WTC11 (cell line): ENCODE data around the gene IBSP. TPM values are rescaled to one million over a fixed set of nuclear protein-coding genes. Genes with fewer than 3 reads are reported as not detected.

Source experiments
- ATAC-seq: fragments of 200-7000 bp; cut with Tn5 transposase; 2 replicates; pipeline ENCODE4 v1.10.0; 2021; ENCODE audit warnings: mild to moderate bottlenecking, moderate library complexity
- CTCF ChIA-PET: fragments of 300-600 bp; sonication (Branson Sonifier 250); formaldehyde crosslinking; loops from one replicate; lab custom pipeline; 2021; ENCODE audit warnings: antibody characterized with exemption; lab: Charles Lee
- POLR2A ChIA-PET: fragments of 350-600 bp; sonication (Branson Sonifier 250); formaldehyde crosslinking; loops from one replicate; lab custom pipeline; 2021; ENCODE audit warnings: antibody characterized with exemption; lab: Charles Lee
- DNase-seq: peaks from one replicate; pipeline ENCODE4 v3.0.0; 2021; ENCODE audit warnings: low spot score
- H3K27ac Mint-ChIP-seq: 2 replicates; pipeline ENCODE4 v1.8.0; 2021; ENCODE audit warnings: mixed read lengths
- H3K27me3 Mint-ChIP-seq: 2 replicates; pipeline ENCODE4 v1.8.0; 2021; ENCODE audit warnings: low read depth, mild to moderate bottlenecking, moderate library complexity, mixed read lengths
- H3K36me3 Mint-ChIP-seq: 2 replicates; pipeline ENCODE4 v1.8.0; 2021; ENCODE audit warnings: mixed read lengths
- H3K4me1 Mint-ChIP-seq: 2 replicates; pipeline ENCODE4 v1.8.0; 2022; ENCODE audit warnings: mixed read lengths
- H3K4me3 Mint-ChIP-seq: 2 replicates; pipeline ENCODE4 v1.8.0; 2021; ENCODE audit warnings: mild to moderate bottlenecking, moderate library complexity, mixed read lengths
- H3K9me3 Mint-ChIP-seq: 2 replicates; pipeline ENCODE4 v1.8.0; 2021; ENCODE audit warnings: mixed read lengths
- AFF4 ChIP-seq: sonication (generic); formaldehyde crosslinking; IDR thresholded peaks from 2 replicates; pipeline ENCODE4 v1.8.1; 2023; ENCODE audit warnings: mild to moderate bottlenecking, missing genetic modification reagents, borderline replicate concordance
- ARID4B ChIP-seq: sonication (generic); formaldehyde crosslinking; IDR thresholded peaks from 2 replicates; pipeline ENCODE4 v1.8.0; 2023; ENCODE audit warnings: missing genetic modification reagents, mild to moderate bottlenecking, borderline replicate concordance
- ELF4 ChIP-seq: sonication (generic); formaldehyde crosslinking; IDR thresholded peaks from 2 replicates; pipeline ENCODE4 v1.8.1; 2022; ENCODE audit warnings: low read depth, mild to moderate bottlenecking, moderate library complexity, missing genetic modification reagents
- GRHL2 ChIP-seq: fragments of 250-450 bp; sonication (Bioruptor Pico); IDR thresholded peaks from 2 replicates; pipeline ENCODE4 v1.8.0; 2022; ENCODE audit warnings: mild to moderate bottlenecking, moderate library complexity; ENCODE audit not compliant: insufficient replicate concordance, severe bottlenecking
- NR1H2 ChIP-seq: sonication (generic); formaldehyde crosslinking; IDR thresholded peaks from 2 replicates; pipeline ENCODE4 v1.9.0; 2021; ENCODE audit warnings: mild to moderate bottlenecking, moderate library complexity, missing genetic modification reagents
- NR3C1 ChIP-seq: sonication (generic); formaldehyde crosslinking; conservative IDR thresholded peaks from 2 replicates; pipeline ENCODE4 v1.8.1; 2023; ENCODE audit warnings: low read depth, mild to moderate bottlenecking, missing genetic modification reagents
- OVOL2 ChIP-seq: fragments of 250-450 bp; sonication (Bioruptor Pico); IDR thresholded peaks from 2 replicates; pipeline ENCODE4 v1.9.0; 2021; ENCODE audit warnings: mild to moderate bottlenecking, borderline replicate concordance
- SOX15 ChIP-seq: fragments of 250-450 bp; sonication (Bioruptor Pico); IDR thresholded peaks from 2 replicates; pipeline ENCODE4 v1.9.0; 2021; ENCODE audit warnings: mild to moderate bottlenecking
- TCF7 ChIP-seq: sonication (generic); formaldehyde crosslinking; IDR thresholded peaks from 2 replicates; pipeline ENCODE4 v1.8.0; 2022; ENCODE audit warnings: mild to moderate bottlenecking, low read depth, missing genetic modification reagents, moderate library complexity
- ZNF138 ChIP-seq: sonication (generic); formaldehyde crosslinking; conservative IDR thresholded peaks from 2 replicates; pipeline ENCODE4 v1.8.1; 2022; ENCODE audit warnings: mild to moderate bottlenecking, moderate library complexity, missing genetic modification reagents
- ZNF263 ChIP-seq: sonication (generic); formaldehyde crosslinking; IDR thresholded peaks from 2 replicates; pipeline ENCODE4 v1.8.1; 2022; ENCODE audit warnings: low read depth, mild to moderate bottlenecking, moderate library complexity, missing genetic modification reagents
- ZNF512 ChIP-seq: sonication (generic); formaldehyde crosslinking; IDR thresholded peaks from 2 replicates; pipeline ENCODE4 v1.8.1; 2022; ENCODE audit warnings: missing genetic modification reagents, borderline replicate concordance
- ZSCAN18 ChIP-seq: fragments of 250-450 bp; sonication (Bioruptor Pico); IDR thresholded peaks from 2 replicates; pipeline ENCODE4 v2.1.2; 2022; ENCODE audit warnings: mild to moderate bottlenecking, moderate library complexity
- total RNA-seq: library from RNA; stranded (reverse); gene quantifications from 3 replicates; pipeline ENCODE4 v1.2.3, GENCODE V29; 2021
- TF ChIP-seq, protein P1 (sequence below): fragments of 250-450 bp; sonication (Bioruptor Pico); IDR thresholded peaks from 2 replicates; pipeline ENCODE4 v1.9.0; 2021; ENCODE audit warnings: mild to moderate bottlenecking
- TF ChIP-seq, protein P2 (sequence below): sonication (generic); formaldehyde crosslinking; conservative IDR thresholded peaks from 2 replicates; pipeline ENCODE4 v1.8.1; 2022; ENCODE audit warnings: mild to moderate bottlenecking, missing genetic modification reagents

Gene IBSP
- total RNA-seq, 1 experiment from 2014 or later: not detected

DNA sequence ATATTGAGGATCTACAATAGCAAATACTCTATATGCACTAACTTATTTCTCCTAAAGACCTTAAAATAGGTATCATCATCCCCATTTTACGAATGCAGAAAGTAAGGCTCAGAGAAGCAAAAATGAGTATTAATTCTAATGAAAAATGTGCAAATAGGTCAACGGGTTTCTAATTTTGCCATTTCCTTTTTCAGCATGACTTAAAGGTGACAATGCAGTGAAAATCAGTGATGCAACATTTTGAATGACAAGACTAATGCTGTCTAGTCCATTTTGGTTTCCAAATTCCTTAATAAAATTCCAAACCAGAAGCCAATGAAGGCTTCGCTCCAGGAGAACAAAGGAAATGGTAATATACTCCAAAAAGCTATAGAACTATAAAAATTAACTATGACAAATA, 37.0 kb upstream of the IBSP start:
- no peak for DNase-seq
- no peak overlapping the region for H3K27ac Mint-ChIP-seq
- H3K4me1 Mint-ChIP-seq: no peaks in the 10 kb centered on the region
- POLR2A ChIA-PET: no interaction called here
- H3K9me3 Mint-ChIP-seq: peaks cover 3% of the 10 kb centered on the region; the same call in 1 of the 2 replicates
- H3K27me3 Mint-ChIP-seq: no peaks in the 10 kb centered on the region
- no peak overlapping the region for H3K4me3 Mint-ChIP-seq
- CTCF ChIA-PET: no interaction called here
- no peak for ATAC-seq
- TF ChIP-seq, protein P1, sequence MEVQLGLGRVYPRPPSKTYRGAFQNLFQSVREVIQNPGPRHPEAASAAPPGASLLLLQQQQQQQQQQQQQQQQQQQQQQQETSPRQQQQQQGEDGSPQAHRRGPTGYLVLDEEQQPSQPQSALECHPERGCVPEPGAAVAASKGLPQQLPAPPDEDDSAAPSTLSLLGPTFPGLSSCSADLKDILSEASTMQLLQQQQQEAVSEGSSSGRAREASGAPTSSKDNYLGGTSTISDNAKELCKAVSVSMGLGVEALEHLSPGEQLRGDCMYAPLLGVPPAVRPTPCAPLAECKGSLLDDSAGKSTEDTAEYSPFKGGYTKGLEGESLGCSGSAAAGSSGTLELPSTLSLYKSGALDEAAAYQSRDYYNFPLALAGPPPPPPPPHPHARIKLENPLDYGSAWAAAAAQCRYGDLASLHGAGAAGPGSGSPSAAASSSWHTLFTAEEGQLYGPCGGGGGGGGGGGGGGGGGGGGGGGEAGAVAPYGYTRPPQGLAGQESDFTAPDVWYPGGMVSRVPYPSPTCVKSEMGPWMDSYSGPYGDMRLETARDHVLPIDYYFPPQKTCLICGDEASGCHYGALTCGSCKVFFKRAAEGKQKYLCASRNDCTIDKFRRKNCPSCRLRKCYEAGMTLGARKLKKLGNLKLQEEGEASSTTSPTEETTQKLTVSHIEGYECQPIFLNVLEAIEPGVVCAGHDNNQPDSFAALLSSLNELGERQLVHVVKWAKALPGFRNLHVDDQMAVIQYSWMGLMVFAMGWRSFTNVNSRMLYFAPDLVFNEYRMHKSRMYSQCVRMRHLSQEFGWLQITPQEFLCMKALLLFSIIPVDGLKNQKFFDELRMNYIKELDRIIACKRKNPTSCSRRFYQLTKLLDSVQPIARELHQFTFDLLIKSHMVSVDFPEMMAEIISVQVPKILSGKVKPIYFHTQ (CRISPR knock-in tag): no peak
- TF ChIP-seq SOX15 (no peak), ZNF263 (CRISPR knock-in tag) (no peak), NR1H2 (CRISPR knock-in tag) (no peak), ARID4B (no peak), OVOL2 (no peak), AFF4 (CRISPR knock-in tag) (no peak), ZSCAN18 (CRISPR knock-in tag) (no peak), GRHL2 (CRISPR knock-in tag) (no peak)
- TF ChIP-seq, protein P2, sequence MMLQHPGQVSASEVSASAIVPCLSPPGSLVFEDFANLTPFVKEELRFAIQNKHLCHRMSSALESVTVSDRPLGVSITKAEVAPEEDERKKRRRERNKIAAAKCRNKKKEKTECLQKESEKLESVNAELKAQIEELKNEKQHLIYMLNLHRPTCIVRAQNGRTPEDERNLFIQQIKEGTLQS (CRISPR knock-in tag): no peak
- no peaks in the 10 kb centered on the region for H3K36me3 Mint-ChIP-seq

- Mint-ChIP-seq H3K36me3 (no peaks in the 10 kb centered on the region), H3K4me1 (no peaks in the 10 kb centered on the region), H3K27me3 (no peaks in the 10 kb centered on the region), H3K9me3 (no peaks in the 10 kb centered on the region), H3K4me3 (no peak overlapping the region), H3K27ac (no peak overlapping the region)
- ChIA-PET CTCF (no interaction called here), POLR2A (no interaction called here)
- ATAC-seq (no peak), DNase-seq (no peak)
- no peak for TF ChIP-seq NR3C1 (CRISPR knock-in tag)
- no peak for TF ChIP-seq ZNF512 (CRISPR knock-in tag)
- no peak for TF ChIP-seq TCF7 (CRISPR knock-in tag)
- TF ChIP-seq NR1H2 (CRISPR knock-in tag): no peak
- TF ChIP-seq ELF4 (CRISPR knock-in tag): no peak
- TF ChIP-seq SOX15: no peak
- no peak for TF ChIP-seq ARID4B
- TF ChIP-seq ZNF138: no peak
These were observed 17.8 kb upstream of the IBSP start for GRCh38 chr4:87781569-87781968.
